Measurements from ENCODE around the gene PGC.

GRCh38 chr6:41720262-41720620 lies 27.0 kb downstream of the PGC start:
- TF ChIP-seq CTCF (IDR thresholded peaks at IDR 0.05) (no peak), POLR2A (IDR thresholded peaks at IDR 0.05) (no peak)
